Skeletal muscle tissue (tissue), 4 donors: ENCODE results near the gene ANP32E. TPM values are rescaled to one million over a fixed set of nuclear protein-coding genes. Genes with fewer than 3 reads are reported as not detected.
"Not testable (repeated sequence)": the region's sequence is repeated elsewhere in the genome, so short reads cannot be mapped to it uniquely, and the experiment has no call there.

Source experiments
- H3K27ac ChIP-seq: one replicate; pipeline ENCODE4 v1.7.0; 2013; ENCODE audit warnings: mild to moderate bottlenecking, low read depth, low read length, inconsistent platforms
- H3K27me3 ChIP-seq, 3 donors: one replicate each; pipeline ENCODE4 v1.7.0; 2013; ENCODE audit warnings: low read length in 3 of 3; ENCODE audit not compliant: control insufficient read depth in 3 of 3, insufficient read depth in 3 of 3
- H3K36me3 ChIP-seq, 3 donors: one replicate each; pipeline ENCODE4 v1.7.0; 2013; ENCODE audit warnings: low read length in 3 of 3; ENCODE audit not compliant: control insufficient read depth in 3 of 3, insufficient read depth in 3 of 3
- H3K4me1 ChIP-seq, 3 donors: one replicate each; pipeline ENCODE4 v1.7.0; 2013; ENCODE audit warnings: low read length in 3 of 3, mild to moderate bottlenecking in 3 of 3; ENCODE audit not compliant: control insufficient read depth in 3 of 3, insufficient read depth in 3 of 3
- H3K4me3 ChIP-seq, 3 donors: one replicate each; pipeline ENCODE4 v1.7.0; 2013; ENCODE audit warnings: low read length in 3 of 3
- H3K9ac ChIP-seq, 3 donors: one replicate each; pipeline ENCODE4 v1.7.0; 2013; ENCODE audit warnings: low read length in 3 of 3, mild to moderate bottlenecking in 3 of 3, moderate library complexity in 2 of 3, low read depth in 1 of 3
- H3K9me3 ChIP-seq, 3 donors: one replicate each; pipeline ENCODE4 v1.7.0; 2013; ENCODE audit warnings: low read length in 3 of 3; ENCODE audit not compliant: control insufficient read depth in 3 of 3
- total RNA-seq: library from RNA; depleted of rRNA; stranded (reverse); fragments of >200 nt; gene quantifications from one replicate; pipeline ENCODE4 v1.2.3, GENCODE V29; 2014
- donor health status: Osteomylitis.

Gene ANP32E
- total RNA-seq, 1 donor from 2014 or later, result 18.8 TPM

GRCh38 chr1:150257624-150258585 lies 22.0 kb upstream of the ANP32E start, which contains the start of gene CA14:
TSS of gene CA14 (plus strand) at chr1:150257774. CDS start at chr1:150258129, 355 bp downstream.
- Histone ChIP-seq H3K27me3 (no peaks in the 10 kb centered on the region), H3K27ac (peak within 1 kb of the TSS; percentile 16), H3K9me3 (no peaks in the 10 kb centered on the region), H3K4me1 (peaks cover 27 to 37% (median 35%) of the 10 kb centered on the region in 3 donors), H3K36me3 (peaks cover 0 to 2% (median 0%) of the 10 kb centered on the region in 3 donors), H3K4me3 (peak within 1 kb of the TSS; percentile 51 to 71 (median 52)), H3K9ac (peak within 1 kb of the TSS; percentile 54 to 78 (median 66))

GRCh38 chr1:150256554-150257341 lies 20.8 kb upstream of the ANP32E start:
- H3K27ac ChIP-seq, result peak overlapping the region; percentile 39
- no peaks in the 10 kb centered on the region for H3K9me3 ChIP-seq
- no peaks in the 10 kb centered on the region for H3K27me3 ChIP-seq
- peaks cover 27 to 37% (median 35%) of the 10 kb centered on the region in 3 donors for H3K4me1 ChIP-seq
- peak overlapping the region in 1 of 3 donors; percentile 77 for H3K9ac ChIP-seq
- H3K4me3 ChIP-seq, result peak overlapping the region; percentile 19 to 78 (median 47)
- H3K36me3 ChIP-seq, result peaks cover 0 to 2% (median 0%) of the 10 kb centered on the region in 3 donors

GRCh38 chr1:150256198-150256553 lies 20.3 kb upstream of the ANP32E start:
- Histone ChIP-seq H3K4me1 (peaks cover 27 to 37% (median 35%) of the 10 kb centered on the region in 3 donors), H3K27me3 (no peaks in the 10 kb centered on the region), H3K4me3 (peak overlapping the region; percentile 19 to 78 (median 47)), H3K9ac (peak overlapping the region in 1 of 3 donors; percentile 77), H3K27ac (peak overlapping the region; percentile 39), H3K36me3 (no peaks in the 10 kb centered on the region), H3K9me3 (no peaks in the 10 kb centered on the region)

GRCh38 chr1:150249936-150250335 lies 14.0 kb upstream of the ANP32E start:
- H3K27ac ChIP-seq, result no peak overlapping the region
- no peaks in the 10 kb centered on the region for H3K36me3 ChIP-seq
- no peaks in the 10 kb centered on the region for H3K9me3 ChIP-seq
- H3K27me3 ChIP-seq, result no peaks in the 10 kb centered on the region
- H3K9ac ChIP-seq, result no peak overlapping the region
- no peak overlapping the region for H3K4me3 ChIP-seq
- no peaks in the 10 kb centered on the region for H3K4me1 ChIP-seq

- H3K27me3 ChIP-seq, result no peaks in the 10 kb centered on the region
- no peak overlapping the region for H3K4me3 ChIP-seq
- H3K9ac ChIP-seq, result no peak overlapping the region
- H3K4me1 ChIP-seq, result no peaks in the 10 kb centered on the region
- no peak overlapping the region for H3K27ac ChIP-seq
- H3K36me3 ChIP-seq, result no peaks in the 10 kb centered on the region
- no peaks in the 10 kb centered on the region for H3K9me3 ChIP-seq
Measured at GRCh38 chr1:150243003-150243402, 7.1 kb upstream of the ANP32E start.

GRCh38 chr1:150237746-150238145 lies 1.8 kb upstream of the ANP32E start:
- Histone ChIP-seq H3K27ac (no peak overlapping the region), H3K4me3 (no peak overlapping the region), H3K9me3 (no peaks in the 10 kb centered on the region), H3K4me1 (peaks cover 7 to 13% (median 10%) of the 10 kb centered on the region in 3 donors), H3K27me3 (no peaks in the 10 kb centered on the region), H3K36me3 (peaks cover 0 to 2% (median 0%) of the 10 kb centered on the region in 3 donors), H3K9ac (no peak overlapping the region)

- not testable (repeated sequence) for H3K27me3 ChIP-seq, H3K4me3 ChIP-seq, H3K9me3 ChIP-seq, H3K27ac ChIP-seq, H3K36me3 ChIP-seq, H3K9ac ChIP-seq
- H3K4me1 ChIP-seq, result peaks cover 7 to 13% (median 10%) of the 10 kb centered on the region in 3 donors
Measured at GRCh38 chr1:150237176-150237575, 1.3 kb upstream of the ANP32E start.

GRCh38 chr1:150236614-150237100 lies 745 bp upstream of the ANP32E start:
- H3K27ac ChIP-seq, result no peak overlapping the region
- H3K4me3 ChIP-seq, result peak overlapping the region; percentile 73 to 95 (median 87)
- H3K9me3 ChIP-seq, result no peaks in the 10 kb centered on the region
- H3K27me3 ChIP-seq, result no peaks in the 10 kb centered on the region
- H3K36me3 ChIP-seq, result peaks cover 0 to 2% (median 0%) of the 10 kb centered on the region in 3 donors
- H3K4me1 ChIP-seq, result peaks cover 7 to 13% (median 10%) of the 10 kb centered on the region in 3 donors
- peak overlapping the region; percentile 20 to 69 (median 63) for H3K9ac ChIP-seq

- H3K4me3 ChIP-seq, result peak overlapping the region; percentile 80 to 95 (median 87)
- H3K27ac ChIP-seq, result peak overlapping the region; percentile 99
- peaks cover 7 to 13% (median 10%) of the 10 kb centered on the region in 3 donors for H3K4me1 ChIP-seq
- H3K9me3 ChIP-seq, result no peaks in the 10 kb centered on the region
- H3K36me3 ChIP-seq, result peaks cover 0 to 5% (median 4%) of the 10 kb centered on the region in 3 donors
- no peaks in the 10 kb centered on the region for H3K27me3 ChIP-seq
- H3K9ac ChIP-seq, result peak overlapping the region; percentile 85 to 98 (median 97)
Measured at GRCh38 chr1:150235294-150235851, 539 bp downstream of the ANP32E start.
